ENCODE results near the gene MYL6B.
A peak's percentile ranks its signal among the peaks of the same experiment; 100 is the strongest.

The MYL6B gene

GRCh38 chr12:56151672-56152131 lies 685 bp upstream of the MYL6B start:
- no peaks in the 10 kb centered on the region for H3K9me3 ChIP-seq
- H3K27ac ChIP-seq: peak overlapping the region; percentile 96
- H3K27me3 ChIP-seq: no peaks in the 10 kb centered on the region
- no peaks in the 10 kb centered on the region for H3K36me3 ChIP-seq
- TF ChIP-seq, protein P1, sequence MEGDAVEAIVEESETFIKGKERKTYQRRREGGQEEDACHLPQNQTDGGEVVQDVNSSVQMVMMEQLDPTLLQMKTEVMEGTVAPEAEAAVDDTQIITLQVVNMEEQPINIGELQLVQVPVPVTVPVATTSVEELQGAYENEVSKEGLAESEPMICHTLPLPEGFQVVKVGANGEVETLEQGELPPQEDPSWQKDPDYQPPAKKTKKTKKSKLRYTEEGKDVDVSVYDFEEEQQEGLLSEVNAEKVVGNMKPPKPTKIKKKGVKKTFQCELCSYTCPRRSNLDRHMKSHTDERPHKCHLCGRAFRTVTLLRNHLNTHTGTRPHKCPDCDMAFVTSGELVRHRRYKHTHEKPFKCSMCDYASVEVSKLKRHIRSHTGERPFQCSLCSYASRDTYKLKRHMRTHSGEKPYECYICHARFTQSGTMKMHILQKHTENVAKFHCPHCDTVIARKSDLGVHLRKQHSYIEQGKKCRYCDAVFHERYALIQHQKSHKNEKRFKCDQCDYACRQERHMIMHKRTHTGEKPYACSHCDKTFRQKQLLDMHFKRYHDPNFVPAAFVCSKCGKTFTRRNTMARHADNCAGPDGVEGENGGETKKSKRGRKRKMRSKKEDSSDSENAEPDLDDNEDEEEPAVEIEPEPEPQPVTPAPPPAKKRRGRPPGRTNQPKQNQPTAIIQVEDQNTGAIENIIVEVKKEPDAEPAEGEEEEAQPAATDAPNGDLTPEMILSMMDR (IDR thresholded peaks at IDR 0.05): no peak
- peaks cover 31 to 35% of the 10 kb centered on the region in 2 experiments for H3K4me1 ChIP-seq (ENCODE audit: control insufficient read depth in 1 of 2, insufficient read depth in 1 of 2, low read depth in 1 of 2, low read length in 1 of 2)
- peak overlapping the region; percentile 78 to 93 for H3K4me3 ChIP-seq (ENCODE audit: low read depth in 1 of 2, low read length in 1 of 2)

- Histone ChIP-seq H3K36me3 (no peaks in the 10 kb centered on the region), H3K4me1 (ENCODE audit: control insufficient read depth in 1 of 2, insufficient read depth in 1 of 2, low read depth in 1 of 2, low read length in 1 of 2) (peaks cover 41 to 46% of the 10 kb centered on the region in 2 experiments)
- TF ChIP-seq, protein P1 (IDR thresholded peaks at IDR 0.05): no peak
These were observed 630 bp downstream of the MYL6B start for GRCh38 chr12:56152756-56153677.

DNA sequence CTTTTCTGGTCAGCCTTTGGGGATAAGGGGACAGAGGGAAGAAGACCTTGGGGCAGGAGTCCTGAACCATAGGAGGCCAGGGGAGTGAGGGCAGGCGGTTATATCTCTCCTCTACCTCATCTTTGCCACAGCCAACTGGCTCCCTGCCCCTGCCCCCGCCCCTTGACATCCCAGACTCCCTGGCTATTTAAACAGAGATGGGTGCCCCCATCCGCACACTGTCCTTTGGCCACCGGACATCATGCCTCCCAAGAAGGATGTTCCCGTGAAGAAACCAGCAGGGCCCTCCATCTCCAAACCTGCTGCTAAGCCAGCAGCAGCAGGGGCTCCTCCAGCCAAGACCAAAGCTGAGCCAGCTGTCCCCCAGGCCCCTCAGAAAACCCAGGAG lies 1.3 kb downstream of the MYL6B start:
- TF ChIP-seq, protein P1 (IDR thresholded peaks at IDR 0.05): no peak
- H3K36me3 ChIP-seq: no peaks in the 10 kb centered on the region
- H3K4me1 ChIP-seq (ENCODE audit: control insufficient read depth in 1 of 2, insufficient read depth in 1 of 2, low read depth in 1 of 2, low read length in 1 of 2): peaks cover 41 to 48% of the 10 kb centered on the region in 2 experiments
- H3K9me3 ChIP-seq: no peaks in the 10 kb centered on the region
- peak overlapping the region; percentile 96 for H3K27ac ChIP-seq
- H3K27me3 ChIP-seq: no peaks in the 10 kb centered on the region
- H3K4me3 ChIP-seq (ENCODE audit: low read depth in 1 of 2, low read length in 1 of 2): no peak overlapping the region

More at GRCh38 chr12:56152756-56153677, 630 bp downstream of the MYL6B start:
- Histone ChIP-seq H3K27ac (peak overlapping the region; percentile 96), H3K4me3 (ENCODE audit: low read depth in 1 of 2, low read length in 1 of 2) (peak overlapping the region; percentile 78 to 93), H3K27me3 (no peaks in the 10 kb centered on the region), H3K9me3 (no peaks in the 10 kb centered on the region)

DNA sequence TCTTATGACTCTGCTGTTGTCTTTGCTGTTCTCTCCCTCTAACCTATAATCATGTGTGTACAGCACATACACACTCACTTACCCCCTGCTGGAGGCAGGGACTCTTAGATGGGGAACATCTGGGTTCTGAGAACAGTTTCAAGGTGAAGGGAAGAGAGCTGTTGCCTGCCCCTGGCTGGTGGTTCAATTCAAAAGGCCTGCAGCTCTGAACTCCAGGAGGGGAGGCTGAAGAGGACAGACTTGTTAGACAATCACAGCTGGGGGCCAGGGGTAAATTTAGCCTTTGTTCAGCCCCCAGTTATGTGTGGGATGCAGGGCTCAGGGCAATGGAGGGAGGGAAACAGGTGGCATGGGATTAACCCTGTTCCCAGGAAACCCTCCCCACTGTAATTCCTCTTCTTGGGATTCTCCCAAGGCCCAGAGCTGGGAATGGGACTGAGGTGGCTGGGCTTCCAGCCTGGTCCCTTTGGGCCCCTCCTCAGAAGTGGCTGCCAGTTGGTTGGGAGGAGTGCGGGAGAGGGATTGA lies 1.9 kb downstream of the MYL6B start:
- H3K4me3 ChIP-seq (ENCODE audit: low read depth in 1 of 2, low read length in 1 of 2): no peak overlapping the region
- no peaks in the 10 kb centered on the region for H3K36me3 ChIP-seq
- H3K27ac ChIP-seq: no peak overlapping the region
- no peaks in the 10 kb centered on the region for H3K9me3 ChIP-seq
- TF ChIP-seq, protein P1 (IDR thresholded peaks at IDR 0.05): no peak
- peaks cover 47 to 54% of the 10 kb centered on the region in 2 experiments for H3K4me1 ChIP-seq (ENCODE audit: control insufficient read depth in 1 of 2, insufficient read depth in 1 of 2, low read depth in 1 of 2, low read length in 1 of 2)
- H3K27me3 ChIP-seq: no peaks in the 10 kb centered on the region

DNA sequence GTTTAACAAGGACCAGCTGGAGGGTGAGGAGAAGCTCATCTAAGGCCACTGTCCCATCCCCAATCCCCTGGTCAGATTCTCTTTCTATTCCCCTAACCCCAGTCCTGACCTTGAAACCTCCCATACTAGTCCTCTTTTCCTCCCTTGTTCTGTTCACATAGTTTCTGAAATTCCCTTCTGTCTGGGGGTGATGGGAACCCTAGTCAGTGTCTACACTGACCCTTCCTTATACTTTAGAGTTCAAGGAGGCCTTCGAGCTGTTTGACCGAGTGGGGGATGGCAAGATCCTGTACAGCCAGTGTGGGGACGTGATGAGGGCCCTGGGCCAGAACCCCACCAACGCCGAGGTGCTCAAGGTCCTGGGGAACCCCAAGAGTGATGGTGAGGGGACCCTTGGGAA lies 2.4 kb downstream of the MYL6B start:
- TF ChIP-seq, protein P1 (IDR thresholded peaks at IDR 0.05): no peak
- Histone ChIP-seq H3K36me3 (peaks cover 3% of the 10 kb centered on the region), H3K4me1 (ENCODE audit: control insufficient read depth in 1 of 2, insufficient read depth in 1 of 2, low read depth in 1 of 2, low read length in 1 of 2) (peaks cover 52 to 60% of the 10 kb centered on the region in 2 experiments)

More for the DNA sequence above, 2.4 kb downstream of the MYL6B start:
- Histone ChIP-seq H3K4me3 (ENCODE audit: low read depth in 1 of 2, low read length in 1 of 2) (no peak overlapping the region), H3K27ac (no peak overlapping the region), H3K27me3 (no peaks in the 10 kb centered on the region), H3K9me3 (no peaks in the 10 kb centered on the region)

All from neutrophil (primary cell).